Astrocyte (in vitro differentiated cells and primary cell): ENCODE results near the gene NHLRC4. TPM values are rescaled to one million over a fixed set of nuclear protein-coding genes. Genes with fewer than 3 reads are reported as not detected.

Source experiments
- DNase-seq: peaks from one replicate; pipeline ENCODE4 v3.0.0-alpha.2; 2010; ENCODE audit warnings: low read depth
- FAIRE-seq: peaks from 2 replicates; lab custom pipeline; 2011; peaks lifted over from hg19 to GRCh38; lab: Jason Lieb, UNC
- H2AFZ ChIP-seq: 2 replicates; pipeline ENCODE4 v1.6.0; 2012; ENCODE audit warnings: low read depth, low read length, inconsistent platforms
- H3K27ac ChIP-seq: 2 replicates; pipeline ENCODE4 v1.5.1; 2011; ENCODE audit warnings: low read depth, low read length, inconsistent platforms
- H3K27me3 ChIP-seq: 2 replicates; pipeline ENCODE4 v1.6.0; 2011; ENCODE audit warnings: low read length, inconsistent platforms; ENCODE audit not compliant: insufficient read depth
- H3K36me3 ChIP-seq: 2 replicates; pipeline ENCODE4 v1.5.1; 2011; ENCODE audit warnings: low read length, inconsistent platforms; ENCODE audit not compliant: insufficient read depth
- H3K4me1 ChIP-seq: 2 replicates; pipeline ENCODE4 v1.5.1; 2011; ENCODE audit warnings: low read length, inconsistent platforms; ENCODE audit not compliant: insufficient read depth
- H3K4me2 ChIP-seq: 2 replicates; pipeline ENCODE4 v1.6.0; 2012; ENCODE audit warnings: low read length, inconsistent platforms
- H3K4me3 ChIP-seq: 2 replicates; pipeline ENCODE4 v1.5.1; 2011; ENCODE audit warnings: low read depth, mild to moderate bottlenecking, low read length, inconsistent platforms; ENCODE audit not compliant: insufficient read depth
- H3K79me2 ChIP-seq: 2 replicates; pipeline ENCODE4 v1.6.0; 2012; ENCODE audit warnings: mild to moderate bottlenecking, low read length, inconsistent platforms; ENCODE audit not compliant: insufficient read depth
- H3K9ac ChIP-seq: 2 replicates; pipeline ENCODE4 v1.6.0; 2012; ENCODE audit warnings: mild to moderate bottlenecking, low read length, inconsistent platforms
- H3K9me3 ChIP-seq: 2 replicates; pipeline ENCODE4 v1.5.1; 2012; ENCODE audit warnings: low read depth, mild to moderate bottlenecking, low read length, inconsistent platforms; ENCODE audit not compliant: insufficient read depth
- H4K20me1 ChIP-seq: 2 replicates; pipeline ENCODE4 v1.6.0; 2012; ENCODE audit warnings: low read length, inconsistent platforms; ENCODE audit not compliant: insufficient read depth
- H3K27ac Mint-ChIP-seq: one replicate; pipeline ENCODE4 v1.8.0; 2021; ENCODE audit warnings: mild to moderate bottlenecking, mixed read lengths; ENCODE audit not compliant: unreplicated experiment
- H3K27me3 Mint-ChIP-seq: one replicate; pipeline ENCODE4 v1.8.0; 2021; ENCODE audit warnings: low read depth, mixed read lengths; ENCODE audit not compliant: unreplicated experiment
- H3K36me3 Mint-ChIP-seq: one replicate; pipeline ENCODE4 v1.8.0; 2021; ENCODE audit warnings: low read depth, mixed read lengths; ENCODE audit not compliant: unreplicated experiment
- H3K4me1 Mint-ChIP-seq: one replicate; pipeline ENCODE4 v1.8.0; 2021; ENCODE audit warnings: low read depth, mixed read lengths; ENCODE audit not compliant: unreplicated experiment
- H3K4me3 Mint-ChIP-seq: one replicate; pipeline ENCODE4 v1.8.0; 2021; ENCODE audit warnings: mild to moderate bottlenecking, moderate library complexity, mixed read lengths; ENCODE audit not compliant: unreplicated experiment
- H3K9me3 Mint-ChIP-seq: one replicate; pipeline ENCODE4 v1.8.0; 2021; ENCODE audit warnings: mild to moderate bottlenecking, mixed read lengths; ENCODE audit not compliant: unreplicated experiment
- EZH2 ChIP-seq: IDR thresholded peaks from 2 replicates; pipeline ENCODE4 v1.6.1; 2012; ENCODE audit warnings: mild to moderate bottlenecking, low read length, inconsistent platforms; ENCODE audit not compliant: insufficient read depth
- total RNA-seq: library from RNA; stranded (reverse); gene quantifications from 2 replicates; pipeline ENCODE4 v1.2.1, GENCODE V29; 2021
- TF ChIP-seq, protein P1 (sequence below): IDR thresholded peaks from 2 replicates; pipeline ENCODE4 v1.5.1; 2011; ENCODE audit warnings: low read depth, mild to moderate bottlenecking, inconsistent platforms, low read length, moderate library complexity; ENCODE audit not compliant: insufficient read depth

The NHLRC4 gene
- total RNA-seq, 1 donor from 2014 or later, result 0.73 TPM

GRCh38 chr16:556474-557173, 10.2 kb upstream of the NHLRC4 start:
- DNase-seq, result no peak
- Histone ChIP-seq H3K4me2 (no peak overlapping the region), H3K27me3 (peaks cover 15% of the 10 kb centered on the region), H3K4me3 (no peak overlapping the region), H3K79me2 (no peaks in the 10 kb centered on the region), H3K4me1 (peaks cover 16% of the 10 kb centered on the region), H3K27ac (no peak overlapping the region), H3K9ac (no peak overlapping the region), H2AFZ (no peak overlapping the region), H3K36me3 (no peaks in the 10 kb centered on the region), H4K20me1 (peaks cover 5% of the 10 kb centered on the region), H3K9me3 (no peaks in the 10 kb centered on the region)
- no peak overlapping the region for H3K27ac Mint-ChIP-seq
- no peak overlapping the region for H3K4me3 Mint-ChIP-seq
- no peaks in the 10 kb centered on the region for H3K9me3 Mint-ChIP-seq
- peaks cover 3% of the 10 kb centered on the region for H3K27me3 Mint-ChIP-seq
- no peaks in the 10 kb centered on the region for H3K36me3 Mint-ChIP-seq
- peaks cover 2% of the 10 kb centered on the region for H3K4me1 Mint-ChIP-seq
- FAIRE-seq, result no peak
- TF ChIP-seq, protein P1, sequence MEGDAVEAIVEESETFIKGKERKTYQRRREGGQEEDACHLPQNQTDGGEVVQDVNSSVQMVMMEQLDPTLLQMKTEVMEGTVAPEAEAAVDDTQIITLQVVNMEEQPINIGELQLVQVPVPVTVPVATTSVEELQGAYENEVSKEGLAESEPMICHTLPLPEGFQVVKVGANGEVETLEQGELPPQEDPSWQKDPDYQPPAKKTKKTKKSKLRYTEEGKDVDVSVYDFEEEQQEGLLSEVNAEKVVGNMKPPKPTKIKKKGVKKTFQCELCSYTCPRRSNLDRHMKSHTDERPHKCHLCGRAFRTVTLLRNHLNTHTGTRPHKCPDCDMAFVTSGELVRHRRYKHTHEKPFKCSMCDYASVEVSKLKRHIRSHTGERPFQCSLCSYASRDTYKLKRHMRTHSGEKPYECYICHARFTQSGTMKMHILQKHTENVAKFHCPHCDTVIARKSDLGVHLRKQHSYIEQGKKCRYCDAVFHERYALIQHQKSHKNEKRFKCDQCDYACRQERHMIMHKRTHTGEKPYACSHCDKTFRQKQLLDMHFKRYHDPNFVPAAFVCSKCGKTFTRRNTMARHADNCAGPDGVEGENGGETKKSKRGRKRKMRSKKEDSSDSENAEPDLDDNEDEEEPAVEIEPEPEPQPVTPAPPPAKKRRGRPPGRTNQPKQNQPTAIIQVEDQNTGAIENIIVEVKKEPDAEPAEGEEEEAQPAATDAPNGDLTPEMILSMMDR, result no peak
- TF ChIP-seq EZH2, result no peak

DNA sequence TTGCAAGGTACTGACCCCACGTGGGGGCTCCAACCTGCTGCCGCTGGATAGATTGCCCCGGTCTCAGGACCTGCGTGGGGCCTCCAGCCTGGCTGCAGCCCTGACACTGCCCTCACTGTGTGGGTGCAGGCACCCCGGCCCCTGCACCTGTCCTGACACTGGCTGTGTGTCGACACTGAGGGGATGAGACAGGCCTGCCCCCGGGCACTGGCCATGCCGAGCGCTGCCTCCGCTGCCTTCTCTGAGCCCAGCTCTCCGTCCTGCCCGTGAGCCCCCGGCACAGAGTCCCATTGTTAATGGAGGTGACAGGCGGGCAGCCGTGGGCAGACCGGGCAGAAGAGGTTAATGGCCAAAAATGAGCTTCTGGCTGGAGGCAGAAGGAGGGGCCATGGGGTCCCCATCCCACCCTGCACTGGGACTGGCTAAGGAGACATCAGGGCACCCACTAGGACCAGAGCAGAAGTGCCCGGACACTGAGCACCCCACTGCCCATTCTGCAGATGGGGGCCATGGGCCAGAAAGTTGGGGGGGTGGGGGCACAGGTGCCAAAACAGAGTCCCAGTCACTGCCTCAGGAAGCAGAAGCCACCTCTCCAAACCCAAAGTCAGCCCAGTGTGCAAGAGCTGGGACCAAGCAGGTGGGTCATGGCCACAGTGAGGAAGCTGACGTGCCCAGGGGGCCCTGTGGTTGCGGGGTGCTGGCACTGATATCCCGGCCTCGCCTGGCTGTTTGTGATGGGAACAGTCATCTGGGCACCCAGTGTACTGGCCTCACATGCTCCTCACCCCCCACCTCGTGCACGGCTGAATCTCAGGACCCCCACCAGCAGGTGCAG, 9.1 kb upstream of the NHLRC4 start:
- no peak for DNase-seq
- H3K27me3 ChIP-seq, result peaks cover 20% of the 10 kb centered on the region
- Mint-ChIP-seq H3K27ac (no peak overlapping the region), H3K9me3 (no peaks in the 10 kb centered on the region), H3K27me3 (peaks cover 9% of the 10 kb centered on the region), H3K4me3 (no peak overlapping the region), H3K36me3 (no peaks in the 10 kb centered on the region), H3K4me1 (peaks cover 2% of the 10 kb centered on the region)
- no peak overlapping the region for H3K27ac ChIP-seq
- H3K9me3 ChIP-seq, result no peaks in the 10 kb centered on the region
- FAIRE-seq, result no peak
- no peaks in the 10 kb centered on the region for H3K79me2 ChIP-seq
- H3K4me1 ChIP-seq, result peaks cover 16% of the 10 kb centered on the region
- peaks cover 5% of the 10 kb centered on the region for H4K20me1 ChIP-seq
- no peak overlapping the region for H3K4me2 ChIP-seq
- TF ChIP-seq EZH2, result no peak
- H3K4me3 ChIP-seq, result no peak overlapping the region
- no peak overlapping the region for H2AFZ ChIP-seq
- no peak overlapping the region for H3K9ac ChIP-seq
- H3K36me3 ChIP-seq, result no peaks in the 10 kb centered on the region

DNA sequence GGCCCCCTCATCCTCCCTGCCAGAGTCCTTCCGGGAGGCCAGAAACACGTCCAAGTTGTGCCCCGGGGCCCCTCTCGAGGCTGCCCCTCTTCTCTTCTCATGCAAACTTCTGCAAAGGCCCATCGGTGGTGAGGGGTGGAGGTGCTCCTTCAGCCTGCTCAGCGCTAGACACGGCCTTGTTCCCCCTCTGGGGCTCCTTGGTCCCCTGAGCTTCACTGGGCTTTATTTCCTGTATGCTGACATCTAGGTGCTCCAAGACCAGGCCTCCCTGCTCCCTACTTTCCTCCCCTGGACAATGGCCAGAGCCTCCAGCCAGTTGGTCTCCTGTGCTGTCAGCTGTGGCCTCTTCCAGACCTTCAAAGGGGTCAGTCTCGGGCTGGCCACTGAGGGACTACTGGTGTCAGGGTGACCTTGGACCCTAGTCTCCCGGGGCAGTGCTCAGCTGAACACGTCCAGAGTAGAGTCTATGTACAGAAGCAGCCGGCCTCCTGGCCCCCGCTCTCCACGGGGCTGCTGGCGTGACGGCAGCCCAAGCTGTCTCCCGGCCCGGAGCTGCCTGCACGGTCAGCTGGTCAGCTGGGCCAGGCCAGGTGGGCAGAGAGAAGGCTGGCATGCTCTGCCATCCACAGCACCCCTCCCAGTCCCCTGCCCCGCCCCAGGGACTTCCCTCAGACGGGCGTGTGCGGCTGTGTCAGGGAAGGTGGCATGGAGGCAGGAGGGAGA, 8.3 kb upstream of the NHLRC4 start:
- Histone ChIP-seq H3K9me3 (no peaks in the 10 kb centered on the region), H3K4me1 (peaks cover 16% of the 10 kb centered on the region), H3K9ac (no peak overlapping the region), H3K36me3 (no peaks in the 10 kb centered on the region), H3K4me3 (no peak overlapping the region), H4K20me1 (peaks cover 5% of the 10 kb centered on the region), H3K79me2 (no peaks in the 10 kb centered on the region), H3K27me3 (peaks cover 21% of the 10 kb centered on the region), H3K27ac (no peak overlapping the region), H2AFZ (no peak overlapping the region), H3K4me2 (no peak overlapping the region)
- TF ChIP-seq, protein P1, result no peak
- no peak for TF ChIP-seq EZH2
- no peak overlapping the region for H3K27ac Mint-ChIP-seq
- H3K9me3 Mint-ChIP-seq, result no peaks in the 10 kb centered on the region
- FAIRE-seq (no peak), DNase-seq (no peak)
- H3K36me3 Mint-ChIP-seq, result no peaks in the 10 kb centered on the region
- H3K27me3 Mint-ChIP-seq, result peaks cover 10% of the 10 kb centered on the region
- no peak overlapping the region for H3K4me3 Mint-ChIP-seq
- H3K4me1 Mint-ChIP-seq, result peaks cover 2% of the 10 kb centered on the region
